Measurements from ENCODE around the gene PTPRCAP.

DNA sequence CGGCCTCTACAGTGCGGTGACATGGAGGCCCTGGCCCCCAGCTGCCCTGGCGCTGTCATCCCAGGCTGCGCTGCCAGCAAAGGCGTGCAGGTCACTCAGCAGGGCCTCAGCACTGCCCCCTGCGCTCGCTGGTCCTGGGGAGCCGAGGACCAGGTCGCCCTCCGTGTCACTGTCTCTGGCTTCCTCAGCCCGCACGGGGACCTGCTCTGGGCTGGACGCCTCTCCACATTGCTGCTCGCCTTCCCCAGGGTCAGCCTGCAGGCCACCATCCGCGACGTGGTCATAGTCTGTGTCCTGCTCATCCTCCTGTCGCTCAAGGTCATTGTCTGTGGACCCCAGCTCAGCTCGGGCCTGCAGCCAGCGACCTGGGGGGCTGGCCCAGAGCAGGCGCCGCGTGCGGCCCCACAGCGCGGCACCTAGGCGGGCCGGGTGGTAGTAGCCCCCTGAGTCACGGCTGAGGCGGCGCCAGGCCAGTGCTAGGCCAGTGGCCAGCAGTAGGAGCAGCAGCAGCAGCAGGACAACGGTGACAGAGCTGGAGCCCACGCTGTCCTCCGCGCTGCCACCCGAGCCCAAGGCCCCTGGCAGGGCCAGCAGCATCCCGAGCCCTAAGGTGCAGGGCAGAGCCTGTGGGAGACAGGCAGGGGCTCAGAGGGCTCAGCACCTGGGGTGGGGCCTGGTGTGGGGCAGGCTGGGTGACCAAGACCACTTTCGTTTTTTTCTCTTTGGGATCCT is 1.6 kb downstream of the PTPRCAP start:
- TF ChIP-seq, protein P1, sequence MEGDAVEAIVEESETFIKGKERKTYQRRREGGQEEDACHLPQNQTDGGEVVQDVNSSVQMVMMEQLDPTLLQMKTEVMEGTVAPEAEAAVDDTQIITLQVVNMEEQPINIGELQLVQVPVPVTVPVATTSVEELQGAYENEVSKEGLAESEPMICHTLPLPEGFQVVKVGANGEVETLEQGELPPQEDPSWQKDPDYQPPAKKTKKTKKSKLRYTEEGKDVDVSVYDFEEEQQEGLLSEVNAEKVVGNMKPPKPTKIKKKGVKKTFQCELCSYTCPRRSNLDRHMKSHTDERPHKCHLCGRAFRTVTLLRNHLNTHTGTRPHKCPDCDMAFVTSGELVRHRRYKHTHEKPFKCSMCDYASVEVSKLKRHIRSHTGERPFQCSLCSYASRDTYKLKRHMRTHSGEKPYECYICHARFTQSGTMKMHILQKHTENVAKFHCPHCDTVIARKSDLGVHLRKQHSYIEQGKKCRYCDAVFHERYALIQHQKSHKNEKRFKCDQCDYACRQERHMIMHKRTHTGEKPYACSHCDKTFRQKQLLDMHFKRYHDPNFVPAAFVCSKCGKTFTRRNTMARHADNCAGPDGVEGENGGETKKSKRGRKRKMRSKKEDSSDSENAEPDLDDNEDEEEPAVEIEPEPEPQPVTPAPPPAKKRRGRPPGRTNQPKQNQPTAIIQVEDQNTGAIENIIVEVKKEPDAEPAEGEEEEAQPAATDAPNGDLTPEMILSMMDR (IDR thresholded peaks at IDR 0.05 in 2 of 3, conservative IDR thresholded peaks at IDR 0.05 in 1 of 3; ENCODE audit: control insufficient read depth in 2 of 3, extremely low read depth in 1 of 3, insufficient read depth in 1 of 3, low read depth in 3 of 3, low read length in 3 of 3): no peak
- no peak for TF ChIP-seq MYC (IDR thresholded peaks at IDR 0.05; ENCODE audit: insufficient read depth, insufficient read length, insufficient replicate concordance, low read length, severe bottlenecking)

Data from GM12878 (cell line).